Mesenchymal stem cell (in vitro differentiated cells and primary cell): ENCODE results near the gene BSG.

ENCODE experiments used
- DNase-seq: peaks from one replicate; pipeline ENCODE4 v3.0.0-alpha.2; 2013
- H2AFZ ChIP-seq: one replicate; pipeline ENCODE4 v1.6.1; 2013; ENCODE audit warnings: low read depth, mild to moderate bottlenecking, control low read depth, inconsistent platforms, low read length, moderate library complexity
- H2AK5ac ChIP-seq: 2 replicates; pipeline ENCODE4 v1.6.1; 2013; ENCODE audit warnings: low read length, moderate library complexity, mild to moderate bottlenecking, inconsistent platforms; ENCODE audit not compliant: severe bottlenecking
- H2BK120ac ChIP-seq: one replicate; pipeline ENCODE4 v1.6.1; 2013; ENCODE audit warnings: low read depth, mild to moderate bottlenecking, inconsistent platforms, low read length, moderate library complexity
- H2BK12ac ChIP-seq, 2 experiments: one replicate each; pipeline ENCODE4 v1.6.1; 2013; ENCODE audit warnings: inconsistent platforms in 2 of 2, low read length in 2 of 2, mild to moderate bottlenecking in 2 of 2, moderate library complexity in 2 of 2, control low read depth in 1 of 2
- H2BK15ac ChIP-seq: one replicate; pipeline ENCODE4 v1.6.1; 2013; ENCODE audit warnings: mild to moderate bottlenecking, low read depth, inconsistent platforms; ENCODE audit not compliant: poor library complexity, severe bottlenecking
- H2BK5ac ChIP-seq: 2 replicates; pipeline ENCODE4 v1.6.1; 2013; ENCODE audit warnings: low read depth, mild to moderate bottlenecking, low read length, control low read depth, inconsistent platforms; ENCODE audit not compliant: poor library complexity, severe bottlenecking
- H3K14ac ChIP-seq, 2 experiments: one replicate each; pipeline ENCODE4 v1.6.1; 2013; ENCODE audit warnings: inconsistent platforms in 2 of 2, low read length in 2 of 2, control low read depth in 1 of 2, mild to moderate bottlenecking in 1 of 2, moderate library complexity in 1 of 2
- H3K18ac ChIP-seq, 2 experiments: one replicate each; pipeline ENCODE4 v1.6.1; 2013; ENCODE audit warnings: inconsistent platforms in 2 of 2, low read length in 2 of 2, control low read depth in 1 of 2, low read depth in 1 of 2, mild to moderate bottlenecking in 1 of 2
- H3K23ac ChIP-seq, 2 experiments: one replicate each; pipeline ENCODE4 v1.6.1; 2013; ENCODE audit warnings: inconsistent platforms in 2 of 2, low read length in 2 of 2, mild to moderate bottlenecking in 2 of 2, moderate library complexity in 2 of 2, control low read depth in 1 of 2
- H3K27ac ChIP-seq: 2 replicates; pipeline ENCODE4 v1.5.1; 2013; ENCODE audit warnings: mild to moderate bottlenecking, moderate library complexity, low read length, control low read depth, inconsistent platforms; ENCODE audit not compliant: poor library complexity, severe bottlenecking
- H3K27me3 ChIP-seq, 2 experiments: 2 replicates each; pipeline versions ENCODE4 v1.6.1 to v1.7.0; 2013; ENCODE audit warnings: low read length in 2 of 2, mild to moderate bottlenecking in 2 of 2, moderate library complexity in 2 of 2, control low read depth in 1 of 2, inconsistent platforms in 1 of 2; ENCODE audit not compliant: control insufficient read depth in 1 of 2, insufficient read depth in 1 of 2
- H3K36me3 ChIP-seq, 2 experiments: 2 replicates each; pipeline versions ENCODE4 v1.6.1 to v1.7.0; 2013; ENCODE audit warnings: low read length in 2 of 2, control low read depth in 1 of 2, inconsistent platforms in 1 of 2, low read depth in 1 of 2, mild to moderate bottlenecking in 1 of 2; ENCODE audit not compliant: insufficient read depth in 2 of 2, control insufficient read depth in 1 of 2
- H3K4ac ChIP-seq, 2 experiments: one replicate each; pipeline ENCODE4 v1.6.1; 2013; ENCODE audit warnings: inconsistent platforms in 2 of 2, low read length in 2 of 2, mild to moderate bottlenecking in 2 of 2, moderate library complexity in 2 of 2, control low read depth in 1 of 2, low read depth in 1 of 2
- H3K4me1 ChIP-seq: 2 replicates; pipeline ENCODE4 v1.6.1; 2013; ENCODE audit warnings: low read depth, low read length, control low read depth; ENCODE audit not compliant: control insufficient read depth, insufficient read depth
- H3K4me2 ChIP-seq: 2 replicates; pipeline ENCODE4 v1.6.1; 2013; ENCODE audit warnings: low read length, mild to moderate bottlenecking, inconsistent platforms; ENCODE audit not compliant: poor library complexity, severe bottlenecking
- H3K4me3 ChIP-seq, 2 experiments: 2 replicates each; pipeline versions ENCODE4 v1.5.1 to v1.7.0; 2013; ENCODE audit warnings: low read length in 2 of 2, mild to moderate bottlenecking in 2 of 2, control low read depth in 1 of 2, low read depth in 1 of 2; ENCODE audit not compliant: insufficient read depth in 1 of 2
- H3K79me1 ChIP-seq: replicated peaks from 2 replicates; pipeline ENCODE4 v1.6.1; 2013; ENCODE audit warnings: mild to moderate bottlenecking, control low read depth, low read length, inconsistent platforms; ENCODE audit not compliant: poor library complexity, severe bottlenecking
- H3K9ac ChIP-seq: 2 replicates; pipeline ENCODE4 v1.7.0; 2013; ENCODE audit warnings: mild to moderate bottlenecking, low read length, moderate library complexity
- H3K9me3 ChIP-seq: 2 replicates; pipeline ENCODE4 v1.7.0; 2013; ENCODE audit warnings: mild to moderate bottlenecking, low read length; ENCODE audit not compliant: control insufficient read depth
- H4K8ac ChIP-seq: one replicate; pipeline ENCODE4 v1.6.1; 2013; ENCODE audit warnings: inconsistent platforms, mild to moderate bottlenecking, low read length, moderate library complexity
- H4K91ac ChIP-seq: one replicate; pipeline ENCODE4 v1.6.1; 2013; ENCODE audit warnings: mild to moderate bottlenecking, low read length, inconsistent platforms
- WGBS: methylation state at CpG from one replicate; pipeline ENCODE4 v1.1.7; 2013; ENCODE audit warnings: mixed read lengths; 5-methylcytosine and 5-hydroxymethylcytosine counted together

BSG gene

GRCh38 chr19:610071-610800 lies 37.8 kb downstream of the BSG start:
- Histone ChIP-seq H2BK15ac (peak overlapping the region; percentile 60), H3K14ac (peak overlapping the region in 1 of 2 experiments; percentile 90), H3K4me2 (no peak overlapping the region), H2BK120ac (no peak overlapping the region), H3K9me3 (no peaks in the 10 kb centered on the region), H4K91ac (peak overlapping the region; percentile 70), H2AFZ (no peak overlapping the region), H3K18ac (peak overlapping the region; percentile 28 to 64), H3K4me3 (no peak overlapping the region), H3K27ac (peak overlapping the region; percentile 82), H3K4ac (peak overlapping the region in 1 of 2 experiments; percentile 64), H3K36me3 (peaks cover 3 to 26% of the 10 kb centered on the region in 2 experiments), H3K9ac (peak overlapping the region; percentile 49), H2BK12ac (peak overlapping the region in 1 of 2 experiments; percentile 90), H3K4me1 (peaks cover 38% of the 10 kb centered on the region), H3K23ac (no peak overlapping the region), H3K27me3 (no peaks in the 10 kb centered on the region), H2BK5ac (no peak overlapping the region), H3K79me1 (peaks cover 1% of the 10 kb centered on the region), H2AK5ac (peak overlapping the region; percentile 43), H4K8ac (peak overlapping the region; percentile 99)
- no peak for DNase-seq
- WGBS = 86% methylated on average over 28 of the region's 38 CpGs

GRCh38 chr19:610801-611480 lies 38.5 kb downstream of the BSG start:
- Histone ChIP-seq H3K27me3 (peaks cover 0 to 4% of the 10 kb centered on the region in 2 experiments), H3K4me2 (peak overlapping the region; percentile 3), H2AFZ (no peak overlapping the region), H3K4me3 (peak overlapping the region in 1 of 2 experiments; percentile 54), H3K9ac (peak overlapping the region; percentile 49), H3K23ac (no peak overlapping the region), H3K14ac (peak overlapping the region in 1 of 2 experiments; percentile 22), H3K4ac (peak overlapping the region in 1 of 2 experiments; percentile 13), H2BK12ac (peak overlapping the region; percentile 29 to 93), H2AK5ac (peak overlapping the region; percentile 40), H3K79me1 (peaks cover 1% of the 10 kb centered on the region), H3K4me1 (peaks cover 41% of the 10 kb centered on the region), H3K27ac (peak overlapping the region; percentile 82), H4K8ac (peak overlapping the region; percentile 99), H2BK5ac (no peak overlapping the region), H3K9me3 (no peaks in the 10 kb centered on the region), H2BK15ac (peak overlapping the region; percentile 82), H3K36me3 (peaks cover 3 to 32% of the 10 kb centered on the region in 2 experiments), H3K18ac (peak overlapping the region; percentile 10 to 35), H4K91ac (peak overlapping the region; percentile 99), H2BK120ac (peak overlapping the region; percentile 57)
- 47% methylated on average over 36 of the region's 36 CpGs for WGBS
- peak; percentile 66 for DNase-seq

- peak overlapping the region; percentile 3 for H3K4me2 ChIP-seq
- H3K14ac ChIP-seq = peak overlapping the region in 1 of 2 experiments; percentile 22
- no peak overlapping the region for H2AFZ ChIP-seq
- no peak overlapping the region for H2AK5ac ChIP-seq
- H3K9ac ChIP-seq = peak overlapping the region; percentile 49
- peak overlapping the region; percentile 82 for H3K27ac ChIP-seq
- peak overlapping the region; percentile 57 for H2BK120ac ChIP-seq
- peak overlapping the region; percentile 82 for H2BK15ac ChIP-seq
- no peaks in the 10 kb centered on the region for H3K9me3 ChIP-seq
- peak; percentile 79 for DNase-seq
- H4K8ac ChIP-seq = peak overlapping the region; percentile 99
- H3K79me1 ChIP-seq = peaks cover 1% of the 10 kb centered on the region
- peak overlapping the region; percentile 99 for H4K91ac ChIP-seq
- H3K36me3 ChIP-seq = peaks cover 3 to 37% of the 10 kb centered on the region in 2 experiments
- no peak overlapping the region for H3K23ac ChIP-seq
- no peak overlapping the region for H3K4me3 ChIP-seq
- peak overlapping the region in 1 of 2 experiments; percentile 13 for H3K4ac ChIP-seq
- peak overlapping the region; percentile 10 to 35 for H3K18ac ChIP-seq
- H3K27me3 ChIP-seq = peaks cover 0 to 4% of the 10 kb centered on the region in 2 experiments
- H3K4me1 ChIP-seq = peaks cover 41% of the 10 kb centered on the region
- WGBS = 60% methylated on average over 13 of the region's 13 CpGs
- peak overlapping the region; percentile 29 to 93 for H2BK12ac ChIP-seq
- no peak overlapping the region for H2BK5ac ChIP-seq
These were observed 39.1 kb downstream of the BSG start for GRCh38 chr19:611481-611868.

- Histone ChIP-seq H2BK120ac (no peak overlapping the region), H3K14ac (no peak overlapping the region), H4K91ac (no peak overlapping the region), H3K4me3 (no peak overlapping the region), H2BK15ac (peak overlapping the region; percentile 8), H3K36me3 (peaks cover 3 to 49% of the 10 kb centered on the region in 2 experiments), H3K4me1 (peaks cover 43% of the 10 kb centered on the region), H2AK5ac (no peak overlapping the region), H3K18ac (no peak overlapping the region), H2BK12ac (no peak overlapping the region), H2AFZ (no peak overlapping the region), H4K8ac (no peak overlapping the region), H3K27me3 (peaks cover 0 to 4% of the 10 kb centered on the region in 2 experiments), H3K27ac (no peak overlapping the region), H3K4ac (no peak overlapping the region), H3K9ac (no peak overlapping the region), H2BK5ac (no peak overlapping the region), H3K23ac (no peak overlapping the region), H3K9me3 (no peaks in the 10 kb centered on the region), H3K4me2 (no peak overlapping the region), H3K79me1 (peaks cover 1% of the 10 kb centered on the region)
- no peak for DNase-seq
- WGBS = 98% methylated on average over 33 of the region's 33 CpGs
These were observed 40.5 kb downstream of the BSG start for GRCh38 chr19:612941-613340.
